Activated effector memory CD4-positive, alpha-beta T cell treated with Interleukin-2 at 50 U/mL for 16 hours (primary cell): Measurements from ENCODE around the gene MPC1.
"Not testable (repeated sequence)": the region's sequence is repeated elsewhere in the genome, so short reads cannot be mapped to it uniquely, and the experiment has no call there.

Experiments
- DNase-seq: peaks from one replicate; pipeline ENCODE4 v3.0.0-alpha.2; 2020

Gene MPC1

GRCh38 chr6:166379103-166379586 is 3.6 kb downstream of the MPC1 start:
- no peak for DNase-seq

DNA sequence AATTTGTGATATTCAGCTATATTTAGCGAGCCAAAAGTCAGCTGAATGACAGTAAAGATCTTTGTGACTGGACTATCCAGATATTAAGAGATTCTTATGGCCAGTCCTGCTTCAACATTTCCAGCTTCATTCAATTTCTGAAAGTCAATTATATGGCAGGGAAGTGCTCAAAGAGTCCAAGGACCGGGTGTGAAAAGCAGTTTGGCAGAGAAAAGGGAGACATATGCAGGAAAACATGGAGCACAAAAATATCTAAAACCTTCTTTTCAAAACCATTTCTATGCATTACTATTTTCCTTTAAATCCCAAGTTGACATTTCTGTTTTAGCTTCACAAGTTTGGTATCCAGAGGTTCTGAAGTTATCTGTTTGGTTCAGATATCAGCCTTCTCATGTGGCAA is 5.0 kb downstream of the MPC1 start:
- no peak for DNase-seq

DNA sequence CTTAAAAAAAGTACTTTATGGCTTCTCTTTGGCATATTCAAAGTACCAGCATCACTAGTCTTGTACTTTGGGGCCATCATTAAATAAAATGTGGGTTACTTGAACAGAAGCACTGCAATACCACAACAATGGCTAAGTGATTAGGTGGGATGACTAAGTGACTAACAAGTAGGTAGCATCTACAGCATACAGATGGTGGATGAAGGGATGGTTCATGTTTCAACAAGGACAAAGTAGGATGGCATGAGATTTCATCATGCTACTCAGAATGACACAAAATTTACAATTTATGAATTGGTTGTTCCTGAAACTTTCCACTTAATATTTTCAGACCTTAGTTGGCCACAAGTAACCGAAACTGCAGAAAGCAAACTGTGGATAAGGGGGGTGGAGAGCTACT is 7.7 kb downstream of the MPC1 start:
- no peak for DNase-seq

GRCh38 chr6:166370489-166370888 is 12.3 kb downstream of the MPC1 start:
- DNase-seq, result no peak

- no peak for DNase-seq
These were observed 13.0 kb downstream of the MPC1 start for GRCh38 chr6:166369782-166370181.

GRCh38 chr6:166366921-166367320 is 15.8 kb downstream of the MPC1 start:
- DNase-seq, result no peak

- no peak for DNase-seq
These were observed 16.9 kb downstream of the MPC1 start for GRCh38 chr6:166365806-166366205.

GRCh38 chr6:166365221-166365620 is 17.5 kb downstream of the MPC1 start:
- no peak for DNase-seq

DNA sequence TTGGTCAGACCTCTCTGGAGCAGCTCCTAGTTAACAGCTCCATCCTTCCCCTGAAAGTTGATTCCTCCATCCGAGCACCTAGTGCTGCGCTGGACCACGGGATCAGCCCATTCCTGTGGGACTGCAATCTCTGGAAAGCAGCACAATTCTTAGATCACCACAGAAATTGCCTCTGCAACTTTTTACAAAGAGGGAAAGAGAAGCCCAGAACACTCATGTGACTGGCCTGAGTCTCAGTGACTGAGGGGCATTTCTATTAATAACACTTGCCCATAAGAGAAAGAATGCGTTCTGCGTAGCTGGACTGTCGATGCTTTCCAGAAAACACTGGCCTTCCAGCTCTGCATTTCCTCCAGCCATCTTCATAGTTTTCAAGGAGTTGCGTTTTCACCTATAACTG is 18.3 kb downstream of the MPC1 start:
- no peak for DNase-seq

DNA sequence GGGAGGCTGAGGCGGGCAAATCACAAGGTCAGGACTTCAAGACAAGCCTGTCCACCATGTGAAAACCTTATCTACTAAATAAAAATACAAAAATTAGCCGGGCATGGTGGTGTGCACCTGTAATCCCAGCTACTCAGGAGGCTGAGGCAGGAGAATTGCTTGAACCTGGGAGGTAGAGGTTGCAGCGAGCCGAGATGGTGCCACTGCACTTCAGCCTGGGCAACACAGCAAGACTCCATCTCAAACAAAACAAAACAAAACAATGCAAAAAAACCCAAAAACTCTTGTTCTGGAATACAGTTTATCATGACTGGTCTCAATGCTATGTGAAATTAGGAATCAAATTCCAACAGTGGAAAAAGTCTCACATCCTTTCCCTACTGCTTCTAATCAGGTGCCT is 20.3 kb downstream of the MPC1 start:
- not testable (repeated sequence) for DNase-seq

- no peak for DNase-seq
These were observed 21.7 kb downstream of the MPC1 start for GRCh38 chr6:166361077-166361429.

- no peak for DNase-seq
These were observed 22.3 kb downstream of the MPC1 start for GRCh38 chr6:166360243-166361076.

GRCh38 chr6:166355552-166355951 is 27.2 kb downstream of the MPC1 start:
- DNase-seq, result no peak

GRCh38 chr6:166354965-166355364 is 27.8 kb downstream of the MPC1 start:
- DNase-seq, result no peak

- DNase-seq, result no peak
These were observed 28.6 kb downstream of the MPC1 start for GRCh38 chr6:166354143-166354542.

GRCh38 chr6:166353507-166353906 is 29.2 kb downstream of the MPC1 start:
- DNase-seq, result no peak

- DNase-seq, result no peak
These were observed 29.8 kb downstream of the MPC1 start for GRCh38 chr6:166352923-166353322.

DNA sequence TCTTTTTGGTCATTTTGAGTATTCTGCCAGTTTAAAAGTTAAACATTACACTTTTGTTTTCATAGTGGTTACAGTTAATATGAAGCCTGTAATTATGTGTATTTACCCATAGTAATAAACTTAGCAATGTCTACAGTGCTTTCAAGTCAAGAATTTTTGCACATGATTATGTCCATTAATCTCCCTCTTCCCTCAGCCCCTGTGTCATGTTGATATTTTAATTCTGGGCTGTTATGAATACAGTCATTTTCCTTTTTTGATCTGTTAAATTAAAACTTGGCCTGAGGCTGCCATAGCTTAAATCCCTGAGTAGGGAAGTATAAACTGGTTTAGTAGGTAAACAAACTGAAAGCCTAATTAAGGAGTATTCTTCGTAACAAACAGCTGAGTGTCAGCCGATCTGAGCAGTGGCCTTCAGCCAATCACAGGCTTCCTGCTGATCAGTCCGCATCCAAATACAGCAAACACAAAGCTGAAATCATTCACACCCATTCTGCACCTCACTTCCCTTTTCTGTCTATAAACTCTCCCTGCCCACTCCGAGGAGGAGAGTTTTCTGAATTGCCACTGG is 30.9 kb downstream of the MPC1 start:
- DNase-seq, result no peak

DNA sequence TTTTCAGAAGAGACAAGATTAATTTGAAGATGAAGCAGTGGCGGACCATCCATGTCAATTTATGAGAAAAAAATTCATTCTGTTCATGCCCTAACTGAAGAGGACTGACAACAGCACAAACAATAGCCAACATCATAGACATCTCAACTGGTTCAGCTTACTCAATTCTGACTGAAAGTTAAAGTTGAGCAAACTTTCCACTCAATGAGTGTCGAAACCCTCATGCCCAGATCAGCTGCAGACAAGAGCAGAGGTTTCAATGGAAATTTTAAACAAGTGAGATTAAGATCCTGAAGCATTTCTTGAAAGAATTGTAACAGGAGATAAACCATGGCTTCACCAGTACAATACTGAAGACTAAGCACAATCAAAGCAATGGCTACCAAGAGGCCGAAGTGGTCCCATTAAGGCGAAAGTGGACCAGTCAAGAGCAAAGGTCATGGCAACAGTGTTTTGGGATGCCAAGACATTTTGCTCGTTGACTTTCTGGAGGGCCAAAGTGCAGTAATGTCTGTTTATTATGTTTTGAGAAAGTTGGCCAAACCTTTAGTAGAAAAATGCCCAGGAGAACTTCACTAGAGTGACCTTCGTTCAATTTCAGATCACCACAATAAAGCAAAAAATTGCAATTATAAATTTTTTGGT is 34.3 kb downstream of the MPC1 start:
- no peak for DNase-seq

- DNase-seq, result no peak
These were observed 35.8 kb downstream of the MPC1 start for GRCh38 chr6:166346965-166347364.

- DNase-seq, result no peak
These were observed 36.3 kb downstream of the MPC1 start for GRCh38 chr6:166346449-166346848.

DNA sequence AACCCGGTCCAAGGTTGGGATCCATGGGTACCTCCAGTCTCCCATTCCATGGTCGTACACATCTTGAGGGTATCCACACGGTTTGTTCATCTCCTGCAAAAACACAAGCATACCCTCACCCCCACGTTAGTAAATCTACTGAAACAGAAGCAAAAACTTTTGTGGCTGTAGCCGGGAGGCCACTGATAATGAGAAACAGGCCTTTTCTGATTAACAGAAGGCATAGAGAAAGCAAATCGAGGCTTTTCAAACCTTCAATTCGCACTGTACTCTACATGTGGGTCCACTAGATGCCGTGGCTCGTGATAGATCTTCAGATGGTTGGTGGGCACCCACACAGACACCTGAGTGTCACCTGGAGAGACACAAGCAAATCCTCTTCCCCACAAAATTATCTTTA is 37.1 kb downstream of the MPC1 start:
- not testable (repeated sequence) for DNase-seq

- not testable (repeated sequence) for DNase-seq
These were observed 37.8 kb downstream of the MPC1 start for GRCh38 chr6:166344921-166345320.

- no peak for DNase-seq
These were observed 38.5 kb downstream of the MPC1 start for GRCh38 chr6:166344240-166344639.
